OCI-LY1 (cell line): ENCODE measurements around the gene TTC28.

Source experiments
- H2AFZ ChIP-seq: fragments of 200-600 bp; sonication (generic), shearing (Covaris generic); 2 replicates; pipeline ENCODE4 v1.6.0; 2014; ENCODE audit warnings: antibody characterized with exemption, mild to moderate bottlenecking, low read length
- H3F3A ChIP-seq: fragments of 200-600 bp; sonication (generic), shearing (Covaris generic); 2 replicates; pipeline ENCODE4 v1.6.0; 2014; ENCODE audit warnings: mild to moderate bottlenecking, antibody characterized with exemption, low read length, moderate library complexity; ENCODE audit not compliant: insufficient read depth
- H3K27ac ChIP-seq: fragments of 200-600 bp; sonication (generic); 2 replicates; pipeline ENCODE4 v1.5.1; 2014; ENCODE audit warnings: low read length, mixed run types, mild to moderate bottlenecking, low read depth; ENCODE audit not compliant: poor library complexity, severe bottlenecking
- H3K27me3 ChIP-seq: fragments of 200-600 bp; sonication (generic); 2 replicates; pipeline ENCODE4 v1.6.0; 2014; ENCODE audit warnings: antibody characterized with exemption, mild to moderate bottlenecking, low read length, moderate library complexity; ENCODE audit not compliant: insufficient read depth
- H3K36me3 ChIP-seq: fragments of 200-600 bp; sonication (generic); 2 replicates; pipeline ENCODE4 v1.6.1; 2014; ENCODE audit warnings: mild to moderate bottlenecking, antibody characterized with exemption, low read length, moderate library complexity, mixed read lengths; ENCODE audit not compliant: insufficient read depth
- H3K4me1 ChIP-seq: fragments of 200-600 bp; sonication (generic); 2 replicates; pipeline ENCODE4 v1.5.1; 2014; ENCODE audit warnings: mild to moderate bottlenecking, low read length, moderate library complexity; ENCODE audit not compliant: insufficient read depth, severe bottlenecking
- H3K4me2 ChIP-seq: fragments of 200-600 bp; sonication (generic), shearing (Covaris generic); 2 replicates; pipeline ENCODE4 v1.6.1; 2014; ENCODE audit warnings: low read length
- H3K4me3 ChIP-seq: fragments of 200-600 bp; sonication (generic); 2 replicates; pipeline ENCODE4 v1.5.1; 2014; ENCODE audit warnings: low read length, low read depth, mild to moderate bottlenecking, mixed read lengths; ENCODE audit not compliant: poor library complexity, severe bottlenecking
- H3K79me2 ChIP-seq: fragments of 200-600 bp; shearing (Covaris generic); 2 replicates; pipeline ENCODE4 v1.6.1; 2016; ENCODE audit warnings: mixed run types, low read length, mixed read lengths; ENCODE audit not compliant: insufficient read depth
- H3K9ac ChIP-seq: fragments of 200-600 bp; sonication (generic), shearing (Covaris generic); 2 replicates; pipeline ENCODE4 v1.6.1; 2014; ENCODE audit warnings: mild to moderate bottlenecking, low read length, mixed read lengths
- H3K9me2 ChIP-seq: fragments of 200-600 bp; sonication (generic), shearing (Covaris generic); 2 replicates; pipeline ENCODE4 v1.6.1; 2014; ENCODE audit warnings: low read depth, mild to moderate bottlenecking, low read length, mixed read lengths
- H3K9me3 ChIP-seq: fragments of 200-600 bp; shearing (Covaris generic); 2 replicates; pipeline ENCODE4 v1.6.1; 2014; ENCODE audit warnings: low read length, mixed read lengths
- H4K20me1 ChIP-seq: fragments of 200-600 bp; sonication (generic), shearing (Covaris generic); 2 replicates; pipeline ENCODE4 v1.6.0; 2016; ENCODE audit warnings: mild to moderate bottlenecking, low read length; ENCODE audit not compliant: insufficient read depth
- EZH2 ChIP-seq: fragments of 200-600 bp; sonication (generic), shearing (Covaris generic); IDR thresholded peaks from 2 replicates; pipeline ENCODE4 v1.8.0; 2017; ENCODE audit warnings: borderline replicate concordance, mixed run types, mild to moderate bottlenecking, antibody characterized with exemption, low read length, moderate library complexity, mixed read lengths
- TF ChIP-seq, protein P1 (sequence below): fragments of 200-600 bp; sonication (generic), shearing (Covaris generic); IDR thresholded peaks from 2 replicates; pipeline ENCODE4 v1.5.1; 2017; ENCODE audit warnings: mild to moderate bottlenecking, antibody characterized with exemption, low read length, moderate library complexity, mixed read lengths

Gene TTC28

GRCh38 chr22:28247136-28247535 lies 432.5 kb downstream of the TTC28 start:
- H4K20me1 ChIP-seq = no peaks in the 10 kb centered on the region
- H3K36me3 ChIP-seq = no peaks in the 10 kb centered on the region
- H3K4me2 ChIP-seq = no peak overlapping the region
- H3K9ac ChIP-seq = no peak overlapping the region
- H3K4me3 ChIP-seq = no peak overlapping the region
- no peak overlapping the region for H2AFZ ChIP-seq
- H3K27ac ChIP-seq = no peak overlapping the region
- no peaks in the 10 kb centered on the region for H3F3A ChIP-seq
- TF ChIP-seq EZH2 = no peak
- TF ChIP-seq, protein P1, sequence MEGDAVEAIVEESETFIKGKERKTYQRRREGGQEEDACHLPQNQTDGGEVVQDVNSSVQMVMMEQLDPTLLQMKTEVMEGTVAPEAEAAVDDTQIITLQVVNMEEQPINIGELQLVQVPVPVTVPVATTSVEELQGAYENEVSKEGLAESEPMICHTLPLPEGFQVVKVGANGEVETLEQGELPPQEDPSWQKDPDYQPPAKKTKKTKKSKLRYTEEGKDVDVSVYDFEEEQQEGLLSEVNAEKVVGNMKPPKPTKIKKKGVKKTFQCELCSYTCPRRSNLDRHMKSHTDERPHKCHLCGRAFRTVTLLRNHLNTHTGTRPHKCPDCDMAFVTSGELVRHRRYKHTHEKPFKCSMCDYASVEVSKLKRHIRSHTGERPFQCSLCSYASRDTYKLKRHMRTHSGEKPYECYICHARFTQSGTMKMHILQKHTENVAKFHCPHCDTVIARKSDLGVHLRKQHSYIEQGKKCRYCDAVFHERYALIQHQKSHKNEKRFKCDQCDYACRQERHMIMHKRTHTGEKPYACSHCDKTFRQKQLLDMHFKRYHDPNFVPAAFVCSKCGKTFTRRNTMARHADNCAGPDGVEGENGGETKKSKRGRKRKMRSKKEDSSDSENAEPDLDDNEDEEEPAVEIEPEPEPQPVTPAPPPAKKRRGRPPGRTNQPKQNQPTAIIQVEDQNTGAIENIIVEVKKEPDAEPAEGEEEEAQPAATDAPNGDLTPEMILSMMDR = no peak
- no peaks in the 10 kb centered on the region for H3K79me2 ChIP-seq
- no peaks in the 10 kb centered on the region for H3K9me3 ChIP-seq
- no peaks in the 10 kb centered on the region for H3K27me3 ChIP-seq
- H3K4me1 ChIP-seq = no peaks in the 10 kb centered on the region
- H3K9me2 ChIP-seq = no peaks in the 10 kb centered on the region

- Histone ChIP-seq H2AFZ (no peak overlapping the region), H3K27me3 (no peaks in the 10 kb centered on the region)
Observed at GRCh38 chr22:28246397-28246796, 433.2 kb downstream of the TTC28 start.

GRCh38 chr22:28245579-28246224 lies 433.9 kb downstream of the TTC28 start:
- Histone ChIP-seq H2AFZ (no peak overlapping the region), H4K20me1 (no peaks in the 10 kb centered on the region), H3K36me3 (no peaks in the 10 kb centered on the region), H3K9ac (no peak overlapping the region), H3K9me3 (no peaks in the 10 kb centered on the region), H3K4me1 (no peaks in the 10 kb centered on the region), H3K27ac (no peak overlapping the region), H3K27me3 (no peaks in the 10 kb centered on the region), H3F3A (no peaks in the 10 kb centered on the region), H3K4me2 (no peak overlapping the region), H3K4me3 (no peak overlapping the region), H3K9me2 (no peaks in the 10 kb centered on the region), H3K79me2 (no peaks in the 10 kb centered on the region)
- TF ChIP-seq, protein P1 = no peak
- TF ChIP-seq EZH2 = no peak

More at GRCh38 chr22:28246397-28246796, 433.2 kb downstream of the TTC28 start:
- Histone ChIP-seq H3K9ac (no peak overlapping the region), H3K4me3 (no peak overlapping the region), H3K27ac (no peak overlapping the region), H3K9me2 (no peaks in the 10 kb centered on the region), H3K79me2 (no peaks in the 10 kb centered on the region), H3K4me2 (no peak overlapping the region), H3K36me3 (no peaks in the 10 kb centered on the region), H3K4me1 (no peaks in the 10 kb centered on the region), H3F3A (no peaks in the 10 kb centered on the region), H3K9me3 (no peaks in the 10 kb centered on the region), H4K20me1 (no peaks in the 10 kb centered on the region)
- TF ChIP-seq EZH2 = no peak
- TF ChIP-seq, protein P1 = no peak
